MM.1S (cell line): ENCODE results near the gene SLC13A5.

Source experiments
- DNase-seq: peaks from one replicate; pipeline ENCODE4 v3.0.0-alpha.2; 2015
- H2AFZ ChIP-seq: fragments of 300-600 bp; sonication (generic); 2 replicates; pipeline ENCODE4 v1.6.0; 2016; ENCODE audit warnings: antibody characterized with exemption, low read length
- H3F3A ChIP-seq: fragments of 300-600 bp; sonication (generic); 2 replicates; pipeline ENCODE4 v1.6.1; 2016; ENCODE audit warnings: mild to moderate bottlenecking, antibody characterized with exemption, low read length, moderate library complexity, mixed read lengths; ENCODE audit not compliant: insufficient read depth
- H3K27ac ChIP-seq: fragments of 300-600 bp; sonication (generic); 2 replicates; pipeline ENCODE4 v1.5.1; 2016; ENCODE audit warnings: mild to moderate bottlenecking, low read length
- H3K27me3 ChIP-seq: fragments of 300-600 bp; sonication (generic); replicated peaks from 2 replicates; pipeline ENCODE4 v1.6.0; 2016; ENCODE audit warnings: low read length; ENCODE audit not compliant: insufficient read depth
- H3K36me3 ChIP-seq: fragments of 300-600 bp; sonication (generic); replicated peaks from 2 replicates; pipeline ENCODE4 v1.6.1; 2016; ENCODE audit warnings: mild to moderate bottlenecking, low read length, mixed read lengths; ENCODE audit not compliant: insufficient read depth
- H3K4me1 ChIP-seq: fragments of 300-600 bp; sonication (generic); 2 replicates; pipeline ENCODE4 v1.6.1; 2016; ENCODE audit warnings: low read length, mixed read lengths
- H3K4me2 ChIP-seq: fragments of 300-600 bp; sonication (generic); 2 replicates; pipeline ENCODE4 v1.6.0; 2016; ENCODE audit warnings: low read depth, low read length
- H3K4me3 ChIP-seq: fragments of 300-600 bp; sonication (generic); 2 replicates; pipeline ENCODE4 v1.5.1; 2016; ENCODE audit warnings: low read length, mixed read lengths
- H3K79me2 ChIP-seq: fragments of 300-600 bp; sonication (generic); 2 replicates; pipeline ENCODE4 v1.6.1; 2016; ENCODE audit warnings: mixed run types, low read length, mixed read lengths
- H3K9ac ChIP-seq: fragments of 300-600 bp; sonication (generic); 2 replicates; pipeline ENCODE4 v1.6.1; 2016; ENCODE audit warnings: low read length, mixed read lengths
- H3K9me2 ChIP-seq: fragments of 300-600 bp; sonication (generic); replicated peaks from 2 replicates; pipeline ENCODE4 v1.6.1; 2016; ENCODE audit warnings: mild to moderate bottlenecking, low read length, mixed read lengths; ENCODE audit not compliant: insufficient read depth
- H3K9me3 ChIP-seq: fragments of 300-600 bp; sonication (generic); replicated peaks from 2 replicates; pipeline ENCODE4 v1.6.1; 2016; ENCODE audit warnings: mild to moderate bottlenecking, low read length, mixed read lengths; ENCODE audit not compliant: insufficient read depth
- H4K20me1 ChIP-seq: fragments of 300-600 bp; sonication (generic); 2 replicates; pipeline ENCODE4 v1.6.1; 2016; ENCODE audit warnings: mild to moderate bottlenecking, low read length, moderate library complexity, mixed read lengths; ENCODE audit not compliant: insufficient read depth
- CTCF ChIP-seq: fragments of 300-600 bp; sonication (generic); IDR thresholded peaks from 2 replicates; pipeline ENCODE4 v1.5.1; 2016; ENCODE audit warnings: antibody characterized with exemption, low read length, mixed read lengths
- EZH2 ChIP-seq: fragments of 300-600 bp; sonication (generic); optimal IDR thresholded peaks from 2 replicates; pipeline ENCODE3; 2017; ENCODE audit warnings: low read depth, mild to moderate bottlenecking, antibody characterized with exemption, low read length, mixed read lengths
- EZH2phosphoT487 ChIP-seq: fragments of 300-600 bp; sonication (generic); IDR thresholded peaks from 2 replicates; pipeline ENCODE4 v1.6.1; 2018; ENCODE audit warnings: antibody characterized with exemption, low read length

SLC13A5 gene

GRCh38 chr17:6708357-6708961 is 4.7 kb downstream of the SLC13A5 start:
- Histone ChIP-seq H3F3A (no peaks in the 10 kb centered on the region), H3K27ac (no peak overlapping the region), H4K20me1 (no peaks in the 10 kb centered on the region), H3K4me1 (no peaks in the 10 kb centered on the region), H3K27me3 (peaks cover 86% of the 10 kb centered on the region), H3K79me2 (no peaks in the 10 kb centered on the region), H3K4me2 (no peak overlapping the region), H3K4me3 (no peak overlapping the region), H3K9ac (no peak overlapping the region), H3K36me3 (no peaks in the 10 kb centered on the region), H3K9me2 (no peaks in the 10 kb centered on the region), H2AFZ (no peak overlapping the region), H3K9me3 (no peaks in the 10 kb centered on the region)
- TF ChIP-seq EZH2 (no peak), EZH2phosphoT487 (no peak), CTCF (no peak)
- no peak for DNase-seq

- H3K4me1 ChIP-seq, result no peaks in the 10 kb centered on the region
- no peaks in the 10 kb centered on the region for H4K20me1 ChIP-seq
- no peaks in the 10 kb centered on the region for H3F3A ChIP-seq
- H3K4me2 ChIP-seq, result no peak overlapping the region
- H3K9ac ChIP-seq, result no peak overlapping the region
- H3K9me3 ChIP-seq, result no peaks in the 10 kb centered on the region
- no peaks in the 10 kb centered on the region for H3K36me3 ChIP-seq
- no peaks in the 10 kb centered on the region for H3K9me2 ChIP-seq
- no peak for DNase-seq
- H2AFZ ChIP-seq, result no peak overlapping the region
- H3K79me2 ChIP-seq, result no peaks in the 10 kb centered on the region
- TF ChIP-seq EZH2phosphoT487 (no peak), EZH2 (no peak), CTCF (no peak)
- H3K4me3 ChIP-seq, result no peak overlapping the region
- no peak overlapping the region for H3K27ac ChIP-seq
- peaks cover 91% of the 10 kb centered on the region for H3K27me3 ChIP-seq
Measured at GRCh38 chr17:6706996-6707395, 6.2 kb downstream of the SLC13A5 start.

- DNase-seq, result no peak
- Histone ChIP-seq H3K4me2 (no peak overlapping the region), H4K20me1 (no peaks in the 10 kb centered on the region), H3F3A (no peaks in the 10 kb centered on the region), H3K9me2 (no peaks in the 10 kb centered on the region), H3K4me1 (no peaks in the 10 kb centered on the region), H3K9ac (no peak overlapping the region), H3K27ac (no peak overlapping the region), H3K79me2 (no peaks in the 10 kb centered on the region), H2AFZ (no peak overlapping the region), H3K27me3 (peaks cover 89% of the 10 kb centered on the region), H3K9me3 (no peaks in the 10 kb centered on the region), H3K4me3 (no peak overlapping the region), H3K36me3 (no peaks in the 10 kb centered on the region)
- TF ChIP-seq EZH2 (no peak), EZH2phosphoT487 (no peak), CTCF (no peak)
Measured at GRCh38 chr17:6706499-6706898, 6.7 kb downstream of the SLC13A5 start.
